GM21576 (cell line): Measurements from ENCODE around the gene ME1.
A peak's percentile ranks its signal among the peaks of the same experiment; 100 is the strongest.
"Not testable (repeated sequence)": the region's sequence is repeated elsewhere in the genome, so short reads cannot be mapped to it uniquely, and the experiment has no call there.

Experiments used
- ATAC-seq: cut with Tn5 transposase; IDR thresholded peaks from one replicate; pipeline ENCODE4 v1.9.1; 2021; ENCODE audit warnings: mild to moderate bottlenecking, moderate library complexity; ENCODE audit not compliant: unreplicated experiment

The ME1 gene

GRCh38 chr6:83359638-83360037 lies 71.2 kb downstream of the ME1 start:
- ATAC-seq: no peak

GRCh38 chr6:83354747-83355146 lies 76.1 kb downstream of the ME1 start:
- ATAC-seq: no peak

GRCh38 chr6:83352424-83353061 lies 78.3 kb downstream of the ME1 start:
- no peak for ATAC-seq

- ATAC-seq: no peak
These were observed 87.7 kb downstream of the ME1 start for GRCh38 chr6:83343121-83343520.

GRCh38 chr6:83341765-83342164 lies 89.1 kb downstream of the ME1 start:
- no peak for ATAC-seq

GRCh38 chr6:83333916-83334315 lies 96.9 kb downstream of the ME1 start:
- ATAC-seq: not testable (repeated sequence)

- ATAC-seq: no peak
These were observed 97.4 kb downstream of the ME1 start for GRCh38 chr6:83333500-83333899.

- ATAC-seq: no peak
These were observed 116.2 kb downstream of the ME1 start for GRCh38 chr6:83314693-83315092.

GRCh38 chr6:83313882-83314281 lies 117.0 kb downstream of the ME1 start:
- ATAC-seq: no peak

GRCh38 chr6:83311231-83311630 lies 119.6 kb downstream of the ME1 start:
- no peak for ATAC-seq

- ATAC-seq: no peak
These were observed 120.8 kb downstream of the ME1 start for GRCh38 chr6:83310046-83310445.

- no peak for ATAC-seq
These were observed 121.5 kb downstream of the ME1 start for GRCh38 chr6:83309344-83309743.

GRCh38 chr6:83308833-83309232 lies 122.0 kb downstream of the ME1 start:
- ATAC-seq: no peak

- ATAC-seq: no peak
These were observed 123.0 kb downstream of the ME1 start for GRCh38 chr6:83307849-83308248.

- no peak for ATAC-seq
These were observed 127.4 kb downstream of the ME1 start for GRCh38 chr6:83303426-83303825.

GRCh38 chr6:83294676-83295075 lies 136.2 kb downstream of the ME1 start:
- ATAC-seq: no peak

- ATAC-seq: peak; percentile 92
These were observed 137.7 kb downstream of the ME1 start for GRCh38 chr6:83292900-83293843.

- ATAC-seq: not testable (repeated sequence)
These were observed 143.6 kb downstream of the ME1 start for GRCh38 chr6:83287298-83287697.

- no peak for ATAC-seq
These were observed 144.9 kb downstream of the ME1 start for GRCh38 chr6:83285917-83286316.

GRCh38 chr6:83273596-83273995 lies 157.3 kb downstream of the ME1 start:
- ATAC-seq: no peak

- ATAC-seq: no peak
These were observed 159.7 kb downstream of the ME1 start for GRCh38 chr6:83270971-83271719.
